Lung (tissue), 12 donors: ENCODE results near the gene NTNG2. TPM values are rescaled to one million over a fixed set of nuclear protein-coding genes. Genes with fewer than 3 reads are reported as not detected.

Experiments
- ATAC-seq: fragments of 200-7000 bp; cut with Tn5 transposase; one replicate; pipeline ENCODE4 v1.9.1; 2020; ENCODE audit warnings: moderate number of reproducible peaks; ENCODE audit not compliant: insufficient read depth, low FRiP score
- DNase-seq, 3 donors: peaks; one replicate each; pipeline ENCODE4 v3.0.0-alpha.2; 2013 to 2017
- H3K27ac ChIP-seq, 2 donors: one replicate each; pipeline ENCODE4 v1.5.1; 2013; ENCODE audit warnings: mild to moderate bottlenecking in 2 of 2, moderate library complexity in 2 of 2, control low read depth in 1 of 2, inconsistent platforms in 1 of 2, low read depth in 1 of 2, low read length in 1 of 2
- H3K27me3 ChIP-seq, 3 donors: one replicate each; pipeline ENCODE4 v1.5.1; 2013; ENCODE audit warnings: low read length in 2 of 3; ENCODE audit not compliant: control insufficient read depth in 3 of 3, insufficient read depth in 3 of 3
- H3K36me3 ChIP-seq, 4 donors: one replicate each; pipeline ENCODE4 v1.5.1; 2013; ENCODE audit warnings: low read length in 4 of 4, mild to moderate bottlenecking in 1 of 4, moderate library complexity in 1 of 4; ENCODE audit not compliant: control insufficient read depth in 4 of 4, insufficient read depth in 4 of 4
- H3K4me1 ChIP-seq, 5 donors: one replicate each; pipeline ENCODE4 v1.5.1; 2013; ENCODE audit warnings: low read length in 5 of 5, mild to moderate bottlenecking in 2 of 5, moderate library complexity in 1 of 5; ENCODE audit not compliant: control insufficient read depth in 5 of 5, insufficient read depth in 5 of 5
- H3K4me3 ChIP-seq: one replicate; pipeline ENCODE4 v1.5.1; 2013; ENCODE audit warnings: mild to moderate bottlenecking, control low read depth, moderate library complexity
- H3K9ac ChIP-seq, 2 donors: one replicate each; pipeline ENCODE4 v1.5.1; 2013; ENCODE audit warnings: low read length in 2 of 2, control low read depth in 1 of 2; ENCODE audit not compliant: insufficient read depth in 1 of 2
- H3K9me3 ChIP-seq, 4 donors: one replicate each; pipeline ENCODE4 v1.5.1; 2013; ENCODE audit warnings: low read length in 3 of 4, mild to moderate bottlenecking in 1 of 4, moderate library complexity in 1 of 4; ENCODE audit not compliant: control insufficient read depth in 4 of 4, insufficient read depth in 3 of 4
- CTCF ChIP-seq: IDR thresholded peaks from 2 replicates; pipeline ENCODE4 v1.5.1; 2012; ENCODE audit warnings: mild to moderate bottlenecking; ENCODE audit errors: control extremely low read depth, extremely low read depth
- WGBS, 2 donors: extraction: QIAGEN DNeasy Blood & Tissue Kit; methylation state at CpG; one replicate each; pipeline ENCODE4 v1.1.7; 2013; 5-methylcytosine and 5-hydroxymethylcytosine counted together
- polyA plus RNA-seq, 2 donors: library from polyadenylated mRNA; stranded (reverse); fragments of 200-250 nt; gene quantifications; one replicate each; pipeline ENCODE4 v1.2.1, GENCODE V29; 2013
- total RNA-seq, 2 donors: library from RNA; depleted of rRNA in 1 of 2; stranded (reverse); fragments of >200 nt in 1 of 2; gene quantifications; one replicate each; pipeline ENCODE4 v1.2.1, GENCODE V29; 2014 to 2021
- donor health status: control.
- donor health status: control.
- donor health status: Bipolar disorder and iron deficiency.
- donor health status: healthy.
- donor health status: DM: yes; HTN: yes; CAD: no.

Gene NTNG2
- total and polyA plus RNA-seq, 4 donors: 2.2 to 4.4 (median 2.5) TPM

GRCh38 chr9:132241483-132241839 lies 79.6 kb downstream of the NTNG2 start:
- peak overlapping the region in 1 of 2 donors; percentile 32 for H3K27ac ChIP-seq
- 0% methylated on average over 17 to 33 of the region's 33 CpGs for WGBS, 2 donors
- H3K36me3 ChIP-seq: no peaks in the 10 kb centered on the region
- H3K27me3 ChIP-seq: peaks cover 0 to 13% (median 0%) of the 10 kb centered on the region in 3 donors
- peaks cover 0 to 31% (median 7%) of the 10 kb centered on the region in 5 donors for H3K4me1 ChIP-seq
- TF ChIP-seq CTCF: no peak
- peak overlapping the region; percentile 55 for H3K4me3 ChIP-seq
- no peak overlapping the region for H3K9ac ChIP-seq
- no peak for ATAC-seq
- H3K9me3 ChIP-seq: no peaks in the 10 kb centered on the region
- no peak for DNase-seq

DNA sequence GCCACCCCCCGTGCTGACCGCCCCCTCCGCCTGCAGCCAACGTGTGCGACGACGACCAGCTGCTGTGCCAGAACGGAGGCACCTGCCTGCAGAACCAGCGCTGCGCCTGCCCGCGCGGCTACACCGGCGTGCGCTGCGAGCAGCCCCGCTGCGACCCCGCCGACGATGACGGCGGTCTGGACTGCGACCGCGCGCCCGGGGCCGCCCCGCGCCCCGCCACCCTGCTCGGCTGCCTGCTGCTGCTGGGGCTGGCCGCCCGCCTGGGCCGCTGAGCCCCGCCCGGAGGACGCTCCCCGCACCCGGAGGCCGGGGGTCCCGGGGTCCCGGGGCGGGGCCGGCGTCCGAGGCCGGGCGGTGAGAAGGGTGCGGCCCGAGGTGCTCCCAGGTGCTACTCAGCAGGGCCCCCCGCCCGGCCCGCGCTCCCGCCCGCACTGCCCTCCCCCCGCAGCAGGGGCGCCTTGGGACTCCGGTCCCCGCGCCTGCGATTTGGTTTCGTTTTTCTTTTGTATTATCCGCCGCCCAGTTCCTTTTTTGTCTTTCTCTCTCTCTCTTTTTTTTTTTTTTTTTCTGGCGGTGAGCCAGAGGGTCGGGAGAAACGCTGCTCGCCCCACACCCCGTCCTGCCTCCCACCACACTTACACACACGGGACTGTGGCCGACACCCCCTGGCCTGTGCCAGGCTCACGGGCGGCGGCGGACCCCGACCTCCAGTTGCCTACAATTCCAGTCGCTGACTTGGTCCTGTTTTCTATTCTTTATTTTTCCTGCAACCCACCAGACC lies 80.2 kb downstream of the NTNG2 start:
- WGBS, 2 donors: 1% methylated on average over 45 to 81 of the region's 81 CpGs
- Histone ChIP-seq H3K27ac (peak overlapping the region in 1 of 2 donors; percentile 32), H3K27me3 (peaks cover 0 to 16% (median 0%) of the 10 kb centered on the region in 3 donors)

GRCh38 chr9:132242621-132243155 lies 80.8 kb downstream of the NTNG2 start:
- 13 to 18% methylated on average over 18 of the region's 18 CpGs for WGBS, 2 donors
- TF ChIP-seq CTCF: no peak
- DNase-seq (peak in 1 of 3 donors; percentile 36), ATAC-seq (no peak)
- no peaks in the 10 kb centered on the region for H3K36me3 ChIP-seq
- peaks cover 0 to 14% (median 0%) of the 10 kb centered on the region in 3 donors for H3K27me3 ChIP-seq
- H3K9me3 ChIP-seq: no peaks in the 10 kb centered on the region
- no peak overlapping the region for H3K27ac ChIP-seq
- H3K9ac ChIP-seq: no peak overlapping the region
- peaks cover 0 to 31% (median 7%) of the 10 kb centered on the region in 5 donors for H3K4me1 ChIP-seq
- peak overlapping the region; percentile 30 for H3K4me3 ChIP-seq

More for the DNA sequence above, 80.2 kb downstream of the NTNG2 start:
- DNase-seq (peak; percentile 40 to 66 (median 60)), ATAC-seq (no peak)
- no peak overlapping the region for H3K9ac ChIP-seq
- peak overlapping the region; percentile 55 for H3K4me3 ChIP-seq
- H3K9me3 ChIP-seq: no peaks in the 10 kb centered on the region
- H3K4me1 ChIP-seq: peaks cover 0 to 31% (median 7%) of the 10 kb centered on the region in 5 donors
- no peaks in the 10 kb centered on the region for H3K36me3 ChIP-seq
- no peak for TF ChIP-seq CTCF
